GM18858 (cell line): ENCODE measurements around the gene ZSCAN16.
"Not testable (repeated sequence)": the region's sequence is repeated elsewhere in the genome, so short reads cannot be mapped to it uniquely, and the experiment has no call there.

Experiments used
- ATAC-seq: cut with Tn5 transposase; IDR thresholded peaks from one replicate; pipeline ENCODE4 v1.9.1; 2021; ENCODE audit not compliant: unreplicated experiment

ZSCAN16 gene

DNA sequence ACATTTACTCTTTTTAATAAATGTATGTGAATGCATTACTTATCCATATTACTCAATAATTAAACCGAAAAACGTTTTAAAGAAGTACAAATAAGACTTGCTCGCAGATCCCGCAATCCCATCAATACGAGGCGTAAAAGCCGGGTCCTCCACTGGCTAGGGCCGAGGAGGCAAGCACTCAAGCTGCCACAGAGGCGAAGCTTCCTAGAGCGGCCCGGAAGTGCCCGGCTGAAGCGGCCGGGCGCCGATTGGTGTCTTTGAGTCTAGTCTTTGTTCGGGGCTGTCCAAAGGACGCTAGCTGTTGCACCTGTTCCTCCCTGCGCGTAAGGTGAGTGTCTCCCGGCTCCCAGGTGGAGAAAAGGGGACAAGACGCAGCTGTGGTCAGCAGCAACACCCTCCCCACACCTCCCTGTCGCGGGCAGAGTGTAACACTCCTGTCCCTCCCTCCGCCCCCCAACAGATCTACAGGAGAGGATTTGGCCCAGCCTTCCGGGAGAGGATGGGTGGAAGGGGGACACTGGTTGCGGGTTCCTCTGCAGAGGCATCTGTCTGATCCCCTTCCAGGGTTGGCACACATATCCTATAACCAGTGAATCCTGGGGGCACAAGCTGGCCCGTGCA, at the start of gene ZSCAN16:
ZSCAN16 (plus strand) TSS at position 260 of the 621 bp plus-strand sequence. CDS start 835 bp downstream, outside the sequence.
- peak; percentile 91 for ATAC-seq

DNA sequence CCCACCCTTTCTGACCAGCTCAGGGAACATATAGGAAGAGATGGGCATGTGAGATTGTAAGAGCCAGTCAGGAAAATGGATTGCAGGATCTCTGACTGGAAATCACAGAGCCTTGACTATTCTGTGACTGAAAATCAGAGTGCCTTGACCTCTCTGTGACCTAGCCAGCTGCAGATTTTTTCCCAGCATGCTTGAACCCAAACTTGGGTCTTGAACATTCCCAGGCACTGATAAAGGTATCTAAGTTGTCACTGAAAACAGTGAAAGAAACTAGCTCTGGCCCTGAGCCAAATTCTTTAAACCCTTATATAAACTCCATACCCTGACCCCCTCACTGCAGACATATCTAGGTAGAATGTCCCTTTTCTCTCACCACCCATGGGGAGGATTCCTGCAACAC, 46.4 kb upstream of the ZSCAN16 start:
- no peak for ATAC-seq

DNA sequence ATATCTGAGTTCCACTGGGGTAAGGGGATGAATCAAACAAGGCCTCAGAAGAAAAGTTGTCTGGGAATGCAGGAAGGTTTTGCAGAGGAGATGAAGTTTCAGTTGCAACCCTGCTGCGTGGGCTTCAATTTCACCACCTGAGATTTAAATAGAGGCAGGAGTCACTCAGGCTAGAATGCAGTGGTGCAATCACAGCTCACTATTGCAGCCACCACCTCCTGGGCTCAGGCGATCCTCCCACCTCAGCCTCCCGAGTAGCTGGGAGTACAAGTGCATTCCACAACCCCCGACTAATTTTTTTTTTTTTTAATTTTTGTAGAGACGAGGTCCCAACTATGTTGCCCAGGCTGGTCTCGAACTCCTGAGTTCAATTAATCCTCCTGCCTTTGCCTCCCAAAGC, 45.6 kb upstream of the ZSCAN16 start:
- ATAC-seq: no peak

DNA sequence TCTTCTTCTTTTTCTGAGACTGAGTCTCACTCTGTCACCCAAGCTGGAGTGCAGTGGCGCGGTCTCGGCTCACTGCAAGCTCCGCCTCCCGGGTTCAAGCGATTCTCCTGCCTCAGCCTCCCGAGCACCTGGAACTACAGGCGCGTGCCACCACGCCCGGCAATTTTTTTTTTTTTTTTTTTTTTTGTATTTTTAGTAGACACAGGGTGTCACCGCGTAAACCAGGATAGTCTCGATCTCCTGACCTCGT, 44.1 kb upstream of the ZSCAN16 start, which contains the start of gene ZNF165:
ZNF165 (plus strand) TSS at position 188 of the 250 bp plus-strand sequence. CDS start 4,913 bp downstream, outside the sequence.
- not testable (repeated sequence) for ATAC-seq

DNA sequence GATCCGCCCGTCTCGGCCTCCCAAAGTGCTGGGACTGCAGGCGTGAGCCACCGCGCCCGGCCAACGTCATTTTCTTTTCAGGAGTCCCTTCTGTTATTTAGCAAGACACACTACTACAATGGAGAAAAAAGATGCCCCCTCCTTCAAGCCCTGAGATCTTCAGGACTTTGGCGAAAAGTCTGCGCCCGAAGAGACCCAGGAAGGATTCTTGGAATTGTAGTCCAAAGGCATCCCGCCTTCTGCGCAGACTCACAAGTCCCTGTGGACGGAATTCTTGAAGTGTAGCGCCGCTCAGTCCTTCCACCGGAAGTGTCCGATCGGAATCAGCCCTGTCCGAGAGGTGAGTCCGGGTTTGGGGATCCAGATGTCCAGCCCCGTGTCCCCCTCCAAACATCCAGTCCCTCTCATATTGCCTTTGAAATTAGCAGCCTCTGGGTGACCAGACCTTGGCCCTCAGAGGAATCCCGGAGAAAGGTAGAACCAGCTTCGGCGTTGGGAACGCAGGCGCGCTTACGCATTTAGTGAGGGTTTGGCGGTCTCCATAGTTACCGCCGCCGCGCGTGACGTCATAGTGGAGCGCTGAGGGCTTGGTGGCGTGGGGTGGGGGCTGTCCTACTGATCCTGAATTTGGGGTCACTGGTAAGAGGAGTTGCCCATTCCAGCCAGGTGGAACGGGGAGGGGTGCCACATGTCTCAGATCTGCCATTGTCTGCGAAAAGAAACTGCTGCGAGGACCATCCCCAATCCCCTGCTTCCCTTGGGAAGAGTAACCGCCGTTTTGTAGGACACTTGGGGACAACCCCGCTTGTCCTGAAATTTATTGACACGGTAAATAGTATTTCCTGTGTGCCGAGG, 43.6 kb upstream of the ZSCAN16 start:
- peak; percentile 39 for ATAC-seq

DNA sequence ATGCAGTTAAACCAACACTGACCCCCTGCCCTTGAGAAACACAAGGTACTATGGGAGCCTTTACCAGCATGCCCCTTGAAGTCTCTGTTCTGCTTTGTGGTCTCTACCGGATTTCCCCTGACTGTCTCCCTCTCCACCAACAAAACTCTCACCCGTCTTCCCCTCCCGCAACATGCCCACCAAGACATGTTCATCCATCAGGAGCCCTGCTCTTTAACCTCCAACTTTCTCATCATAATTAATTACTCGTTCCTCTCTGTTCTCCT, 43.0 kb upstream of the ZSCAN16 start:
- ATAC-seq: peak; percentile 35

DNA sequence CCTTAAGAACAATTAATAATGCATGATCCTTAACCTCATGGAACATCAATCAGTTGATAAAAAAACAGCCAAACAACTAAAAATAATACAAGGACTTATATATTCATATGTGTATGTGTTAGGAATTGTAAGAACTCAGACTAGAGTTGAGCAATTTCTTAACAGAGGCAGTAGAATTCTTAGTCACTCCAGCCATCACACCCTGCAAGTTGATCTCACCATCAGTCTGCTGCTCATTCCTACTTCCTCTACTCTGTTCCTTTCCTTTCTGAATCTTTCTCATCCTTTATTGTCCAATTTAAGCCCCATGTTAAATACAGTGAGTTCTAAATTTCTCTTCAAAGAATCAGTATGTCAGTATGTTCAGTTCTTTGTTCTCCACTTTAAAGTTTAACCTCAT, 41.5 kb upstream of the ZSCAN16 start:
- ATAC-seq: no peak

DNA sequence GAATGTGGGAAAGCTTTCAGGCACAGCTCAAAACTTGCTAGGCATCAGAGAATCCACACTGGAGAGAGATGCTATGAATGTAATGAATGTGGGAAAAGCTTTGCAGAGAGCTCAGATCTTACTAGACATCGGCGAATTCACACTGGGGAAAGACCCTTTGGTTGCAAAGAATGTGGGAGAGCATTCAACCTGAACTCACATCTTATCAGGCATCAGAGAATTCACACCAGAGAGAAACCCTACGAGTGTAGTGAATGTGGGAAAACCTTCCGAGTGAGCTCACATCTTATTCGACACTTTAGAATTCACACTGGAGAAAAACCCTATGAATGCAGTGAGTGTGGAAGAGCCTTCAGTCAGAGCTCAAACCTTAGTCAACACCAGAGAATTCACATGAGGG, 35.4 kb upstream of the ZSCAN16 start:
- ATAC-seq: no peak

DNA sequence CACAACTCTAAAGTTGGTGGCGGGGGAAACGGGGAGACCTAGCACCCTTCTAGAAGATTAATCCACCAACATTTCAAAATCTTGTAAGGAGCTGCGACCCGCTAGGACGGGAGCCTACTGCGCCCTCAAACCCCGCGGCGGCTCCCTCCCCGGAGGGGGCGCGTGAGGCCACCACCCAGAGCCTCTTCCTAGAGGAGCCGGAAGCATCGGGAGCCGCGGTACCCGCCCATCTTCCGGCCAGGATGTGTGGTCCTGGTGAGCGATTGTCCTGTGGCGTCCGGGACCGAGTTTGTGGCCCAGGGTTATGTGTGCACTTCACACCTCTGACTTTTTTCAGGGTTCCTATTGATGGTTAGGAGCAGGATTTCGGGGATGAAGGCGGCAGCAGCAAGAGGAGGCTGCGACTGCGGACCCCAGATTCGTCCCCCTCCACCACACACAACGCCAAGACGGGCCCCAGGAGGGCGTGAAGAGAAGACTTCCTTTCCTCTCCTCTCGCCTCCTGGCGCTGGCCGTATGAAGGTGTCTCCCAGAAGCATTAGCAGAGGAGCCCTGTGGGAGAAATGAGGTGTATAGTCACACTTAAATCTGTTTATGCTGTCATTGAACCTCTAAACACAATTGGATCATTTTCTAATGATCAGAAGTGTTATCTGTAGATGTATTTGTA, 33.4 kb upstream of the ZSCAN16 start:
- no peak for ATAC-seq

DNA sequence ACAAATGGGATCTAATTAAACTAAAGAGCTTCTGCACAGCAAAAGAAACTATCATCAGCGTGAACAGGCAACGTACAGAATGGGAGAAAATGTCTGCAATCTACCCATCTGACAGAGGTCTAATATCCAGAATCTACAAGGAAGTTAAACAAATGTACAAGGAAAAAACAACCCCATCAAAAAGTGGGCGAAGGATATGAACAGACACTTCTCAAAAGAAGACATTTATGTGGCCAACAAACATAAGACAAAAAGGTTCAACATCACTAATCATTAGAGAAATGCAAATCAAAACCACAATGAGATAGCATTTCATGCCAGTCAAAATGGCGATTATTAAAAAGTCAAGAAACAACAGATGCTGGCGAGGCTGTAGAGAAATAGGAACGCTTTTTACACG, 22.2 kb upstream of the ZSCAN16 start:
- ATAC-seq: not testable (repeated sequence)

DNA sequence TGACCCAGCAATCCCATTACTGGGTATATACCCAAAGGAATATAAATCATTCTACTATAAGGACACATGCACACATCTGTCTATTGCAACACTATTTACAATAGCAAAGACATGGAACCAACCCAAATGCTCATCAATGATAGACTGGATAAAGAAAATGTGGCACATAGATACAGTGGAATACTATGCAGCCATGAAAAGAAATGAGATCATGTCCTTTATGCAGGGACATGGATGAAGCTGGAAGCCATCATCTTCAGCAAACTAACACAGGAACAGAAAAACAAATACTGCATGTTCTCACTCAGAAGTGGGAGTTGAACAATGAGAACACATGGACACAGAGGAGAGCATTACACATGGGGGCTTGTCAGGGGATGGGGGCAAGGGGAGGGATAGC, 21.7 kb upstream of the ZSCAN16 start:
- not testable (repeated sequence) for ATAC-seq

DNA sequence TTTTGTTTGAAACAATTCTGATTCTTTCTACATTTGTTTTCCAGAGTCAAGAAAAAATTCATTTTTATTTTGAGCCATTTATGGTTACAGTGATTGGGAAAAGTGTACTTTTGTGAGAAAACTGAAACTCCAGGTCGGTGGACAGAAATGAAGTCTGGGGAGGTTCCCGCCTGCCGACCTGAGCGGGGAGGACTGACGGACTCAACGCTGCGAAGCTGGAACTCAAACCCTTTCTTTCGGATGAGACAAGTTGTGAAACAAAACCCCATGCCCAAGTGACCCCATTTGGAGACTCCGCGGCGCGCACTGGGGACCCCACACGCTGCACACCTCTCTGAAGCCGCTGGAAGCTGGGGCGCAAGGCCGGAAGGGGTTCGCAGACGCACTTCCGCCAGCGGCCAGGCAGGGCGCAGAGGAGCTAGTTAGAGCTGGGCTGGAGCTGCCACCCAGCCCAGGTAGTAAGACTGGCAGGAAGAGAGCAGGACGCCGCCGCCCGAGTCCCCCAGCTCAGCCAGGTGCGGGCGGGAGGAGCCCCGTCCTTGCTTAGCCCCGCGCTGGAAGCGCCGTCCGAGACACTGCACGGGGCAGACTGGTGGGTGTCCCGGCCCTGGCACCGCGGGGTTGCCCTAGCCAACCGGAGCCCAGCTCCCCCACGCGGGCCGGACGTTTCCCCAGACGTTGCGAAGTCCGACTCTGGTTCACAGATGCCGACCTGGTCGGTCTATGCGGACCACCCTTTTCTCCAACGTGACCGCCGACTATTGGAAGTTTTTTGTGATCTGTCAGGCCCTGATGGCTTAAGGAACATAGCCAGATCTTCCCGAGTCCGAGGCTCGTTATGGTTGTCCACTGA, 19.8 kb upstream of the ZSCAN16 start:
- peak; percentile 98 for ATAC-seq

DNA sequence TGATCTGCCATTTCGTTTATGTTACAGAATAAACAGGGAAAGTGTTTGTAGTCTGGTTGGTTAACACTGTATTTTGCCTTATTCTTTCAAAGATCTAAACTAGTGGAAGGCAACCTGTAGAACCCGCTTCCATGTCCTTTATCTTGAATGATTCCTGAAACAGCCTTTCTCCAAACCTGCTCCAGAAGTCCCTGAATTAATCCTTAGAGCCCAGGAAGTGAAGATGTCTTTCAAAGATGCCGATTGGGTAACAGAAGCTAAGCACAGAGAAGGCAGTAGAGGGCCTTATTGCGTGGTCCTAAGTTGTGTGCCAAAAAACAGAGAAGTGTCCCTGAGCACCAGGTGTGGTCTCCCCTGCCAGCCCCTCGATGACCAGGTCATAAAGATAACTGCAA, 19.2 kb upstream of the ZSCAN16 start:
- ATAC-seq: no peak

DNA sequence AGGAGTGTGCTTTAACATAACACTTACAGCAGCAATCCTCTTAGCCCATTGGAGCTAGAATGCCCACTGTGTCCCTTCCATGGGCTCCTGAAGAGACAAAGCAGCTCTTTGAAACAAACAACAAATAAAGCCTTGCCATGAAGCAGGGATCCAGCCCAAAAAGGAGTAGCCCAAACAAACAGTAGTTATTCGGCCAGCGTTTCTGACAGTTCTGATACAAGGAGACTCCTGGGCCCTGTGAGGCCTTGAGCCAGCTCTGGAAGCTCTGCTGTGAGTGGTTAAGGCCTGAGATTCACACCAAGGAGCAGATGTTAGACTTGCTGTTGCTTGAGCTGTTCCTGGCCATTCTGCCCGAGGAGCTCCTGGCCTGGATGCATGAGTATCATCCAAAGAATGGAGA, 16.9 kb upstream of the ZSCAN16 start:
- no peak for ATAC-seq

DNA sequence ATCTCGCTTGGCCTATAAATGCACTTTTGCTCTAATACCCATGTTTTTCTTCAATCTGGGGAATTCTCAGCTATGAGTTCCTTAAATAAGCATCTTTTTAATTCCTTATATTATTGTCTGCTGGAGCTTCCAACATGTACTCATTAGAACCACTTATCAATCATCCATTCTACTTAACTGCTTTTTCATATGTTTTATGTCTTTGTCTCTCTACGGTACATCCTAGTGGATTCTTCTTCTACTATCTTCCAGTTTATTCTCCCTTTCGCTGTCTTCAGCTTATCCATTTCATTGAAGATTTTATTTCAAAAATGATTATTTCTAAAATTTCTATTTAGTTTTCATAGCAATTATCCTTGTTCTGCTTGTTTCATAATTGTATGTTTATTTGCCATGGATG, 12.4 kb upstream of the ZSCAN16 start:
- no peak for ATAC-seq

DNA sequence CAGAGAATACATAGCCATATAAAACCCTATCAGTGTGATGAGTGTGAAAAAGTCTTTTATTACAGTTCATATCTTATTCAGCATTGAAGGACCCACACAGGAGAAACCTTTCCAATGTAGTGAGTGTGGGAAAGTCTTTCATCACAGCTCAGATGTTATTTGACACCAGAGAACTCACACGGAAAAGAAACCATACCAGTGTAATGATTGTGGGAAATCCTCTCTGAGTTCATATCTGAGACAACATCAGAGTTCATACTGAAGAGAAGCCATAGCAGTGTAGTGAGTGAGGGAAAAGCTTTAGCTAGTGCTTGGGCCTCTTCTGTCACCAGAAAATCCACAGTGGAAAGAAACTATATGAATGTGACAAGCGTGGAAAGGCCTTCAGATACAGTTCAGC, 8.6 kb upstream of the ZSCAN16 start:
- no peak for ATAC-seq

DNA sequence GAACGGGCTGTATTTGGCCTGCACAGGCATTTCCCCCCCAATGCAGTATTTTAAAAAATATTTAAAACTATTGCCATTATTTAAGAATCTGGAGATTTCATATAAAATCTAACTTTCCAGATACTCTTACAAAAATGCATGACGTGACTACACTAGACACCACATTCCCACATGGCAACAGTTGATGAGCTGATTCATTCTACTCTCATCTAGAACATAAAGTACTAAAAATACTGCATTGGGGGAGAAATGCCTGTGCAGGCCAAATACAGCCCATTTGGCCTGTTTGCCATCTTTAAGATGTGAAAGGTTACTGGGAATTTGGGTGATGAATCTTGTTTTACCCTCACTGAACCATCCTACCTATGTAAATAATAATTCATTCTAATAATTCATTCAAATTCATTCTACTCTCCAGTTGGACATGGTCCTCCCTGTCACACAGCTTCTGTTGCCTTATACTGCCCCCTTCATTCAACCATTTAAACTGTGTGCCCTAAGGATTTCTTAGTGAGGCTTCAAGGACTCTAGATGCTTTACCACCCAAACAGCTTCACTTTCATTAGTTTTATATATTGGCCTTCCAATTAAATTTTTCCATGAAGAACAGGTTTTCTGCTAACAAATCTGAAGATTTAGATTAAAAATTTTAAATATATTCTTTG, 6.9 kb upstream of the ZSCAN16 start:
- no peak for ATAC-seq

DNA sequence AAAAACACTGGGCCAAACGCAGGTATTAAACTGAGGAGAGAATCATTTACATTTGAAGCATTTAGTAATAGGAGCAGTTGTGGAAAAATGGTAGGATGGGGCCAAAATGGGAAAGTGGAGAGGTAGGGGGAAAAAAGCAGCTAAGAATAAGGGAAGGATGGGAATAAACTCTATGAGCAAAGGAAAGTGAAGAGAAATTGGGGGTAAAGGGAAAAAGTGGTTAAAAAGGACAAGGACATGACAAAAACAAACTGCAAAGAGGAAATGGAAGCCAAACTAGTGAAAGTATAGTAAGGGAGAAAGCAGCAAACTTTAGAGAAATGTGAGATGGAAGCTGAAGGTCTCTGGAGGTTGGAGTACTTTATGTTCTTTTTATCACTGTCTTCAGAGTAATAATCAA, 6.2 kb upstream of the ZSCAN16 start:
- ATAC-seq: no peak

DNA sequence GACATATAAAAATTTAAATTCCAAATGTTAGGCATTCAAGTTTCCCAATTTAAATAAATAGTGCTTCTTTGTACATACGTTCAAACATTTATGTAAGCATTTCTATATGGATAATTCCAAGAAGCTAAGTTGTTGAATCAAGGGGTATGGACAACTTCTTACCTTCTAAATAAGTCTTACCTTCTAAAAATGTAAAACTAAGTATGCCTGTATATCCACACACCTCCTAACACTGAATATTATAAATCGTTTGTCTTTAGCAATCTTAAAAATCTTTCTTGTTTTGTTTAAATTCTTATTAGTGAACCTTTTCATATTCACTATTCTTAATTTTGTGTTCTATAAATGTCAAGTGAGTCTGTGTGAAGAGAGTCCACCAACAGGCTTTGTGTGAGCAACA, 2.5 kb upstream of the ZSCAN16 start:
- ATAC-seq: no peak

DNA sequence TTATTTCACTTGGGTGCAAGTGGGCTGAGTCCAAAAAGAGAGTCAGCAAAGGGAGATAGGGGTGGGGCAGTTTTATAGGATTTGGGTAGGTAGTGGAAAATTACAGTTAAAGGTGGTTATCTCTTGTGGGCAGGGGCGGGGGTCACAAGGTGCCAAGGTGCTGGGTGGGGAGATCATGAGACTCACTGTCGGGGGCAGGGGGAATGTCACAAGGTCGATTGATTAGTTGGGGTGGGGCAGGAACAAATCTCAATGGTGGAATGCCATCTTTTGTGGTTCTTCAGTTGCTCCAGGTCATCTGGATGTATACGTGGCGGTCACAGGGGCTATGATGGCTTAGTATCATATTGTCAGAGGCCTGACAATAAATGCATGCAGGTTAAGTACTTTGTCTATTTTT, 2.1 kb upstream of the ZSCAN16 start:
- not testable (repeated sequence) for ATAC-seq

DNA sequence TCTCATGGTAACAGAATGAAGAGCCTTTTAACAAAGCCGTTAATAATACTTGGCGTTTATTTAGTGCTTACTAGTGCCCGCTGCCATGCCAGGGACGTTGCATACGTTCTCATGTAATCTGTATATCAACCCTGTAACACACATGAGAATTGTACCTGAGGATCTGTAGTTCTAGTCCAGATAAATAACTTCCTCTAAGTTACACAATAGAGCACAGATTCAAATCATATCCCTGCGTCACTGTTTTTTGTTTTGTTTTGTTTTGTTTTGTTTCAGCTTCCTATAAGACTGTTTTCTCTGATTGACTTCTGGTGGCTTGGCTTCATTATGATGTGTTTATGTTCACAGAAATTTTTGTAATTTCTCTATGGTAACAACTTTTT, 553 bp downstream of the ZSCAN16 start:
- no peak for ATAC-seq
